ENCODE results near the gene SULT2A1.
A peak's percentile ranks its signal among the peaks of the same experiment; 100 is the strongest.
"Not testable (repeated sequence)": the region's sequence is repeated elsewhere in the genome, so short reads cannot be mapped to it uniquely, and the experiment has no call there.

SULT2A1 gene

GRCh38 chr19:47886010-47886559 lies at the start of gene SULT2A1:
SULT2A1 (minus strand) TSS chr19:47886315; CDS start chr19:47886257, 58 bp downstream.
- no peak for DNase-seq

- DNase-seq = not testable (repeated sequence)
Measured at GRCh38 chr19:47928581-47928980, 42.5 kb upstream of the SULT2A1 start.

DNA sequence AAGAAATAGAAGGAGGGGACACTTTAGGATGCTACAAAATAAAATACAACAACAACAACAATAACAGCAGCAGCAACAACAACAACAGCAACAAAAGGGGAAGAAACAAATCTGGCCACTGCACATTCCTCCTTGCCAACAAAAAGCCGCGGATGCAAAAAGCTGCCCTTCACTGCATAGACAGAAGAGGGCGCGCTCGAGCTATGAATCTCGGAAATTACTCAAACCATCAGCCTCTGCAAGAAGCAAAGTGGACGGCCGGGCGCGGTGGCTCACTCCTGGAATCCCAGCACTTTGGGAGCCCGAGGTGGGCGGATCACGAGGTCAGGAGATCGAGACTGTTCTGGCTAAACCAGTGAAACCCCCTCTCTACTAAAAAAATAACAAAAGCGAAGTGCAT lies 34.0 kb upstream of the SULT2A1 start:
- DNase-seq = not testable (repeated sequence)

DNA sequence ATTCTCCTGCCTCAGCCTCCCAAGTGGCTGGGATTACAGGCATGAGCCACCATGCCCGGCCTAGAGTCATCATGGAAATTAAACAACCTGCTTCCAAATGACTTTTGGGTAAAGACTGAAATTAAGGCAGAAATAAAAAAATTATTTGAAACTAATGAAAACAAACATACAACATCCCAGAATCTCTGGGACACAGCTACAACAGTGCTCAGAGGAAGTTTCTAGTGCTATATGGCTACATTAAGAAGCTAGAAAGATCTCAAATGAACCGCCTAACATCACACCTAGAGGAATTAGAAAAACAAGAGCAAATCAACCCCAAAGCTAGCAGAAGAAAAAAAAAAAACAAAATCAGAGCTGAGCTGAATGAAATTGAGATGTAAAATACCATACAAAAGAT lies 24.1 kb upstream of the SULT2A1 start:
- DNase-seq = not testable (repeated sequence)

DNA sequence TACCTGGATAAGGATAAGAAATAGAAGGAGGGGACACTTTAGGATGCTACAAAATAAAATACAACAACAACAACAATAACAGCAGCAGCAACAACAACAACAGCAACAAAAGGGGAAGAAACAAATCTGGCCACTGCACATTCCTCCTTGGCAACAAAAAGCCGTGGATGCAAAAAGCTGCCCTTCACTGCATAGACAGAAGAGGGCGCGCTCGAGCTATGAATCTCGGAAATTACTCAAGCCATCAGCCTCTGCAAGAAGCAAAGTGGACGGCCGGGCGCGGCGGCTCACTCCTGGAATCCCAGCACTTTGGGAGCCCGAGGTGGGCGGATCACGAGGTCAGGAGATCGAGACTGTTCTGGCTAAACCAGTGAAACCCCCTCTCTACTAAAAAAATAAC lies 23.2 kb upstream of the SULT2A1 start:
- DNase-seq = not testable (repeated sequence)

GRCh38 chr19:47901370-47901769 lies 15.3 kb upstream of the SULT2A1 start:
- DNase-seq = no peak

DNA sequence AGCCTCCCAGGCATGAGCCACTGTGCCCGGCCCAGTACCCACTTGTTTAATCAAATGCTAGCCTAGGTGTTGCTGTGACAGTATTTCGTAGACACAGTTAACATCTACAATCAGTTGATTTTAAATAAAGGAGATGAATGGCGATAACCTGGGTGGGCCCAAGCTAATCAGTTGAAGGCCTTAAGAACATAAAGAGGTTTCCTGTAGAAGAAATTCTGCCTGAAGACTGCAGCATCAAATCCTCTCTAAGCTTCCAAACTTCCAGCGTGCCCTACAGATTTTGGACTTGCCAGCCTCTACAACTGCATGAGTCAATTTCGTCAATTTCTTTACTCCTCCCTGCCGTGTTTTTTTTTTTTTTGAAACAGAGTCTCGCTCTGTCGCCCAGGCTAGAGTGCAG lies 13.2 kb upstream of the SULT2A1 start:
- no peak for DNase-seq

DNA sequence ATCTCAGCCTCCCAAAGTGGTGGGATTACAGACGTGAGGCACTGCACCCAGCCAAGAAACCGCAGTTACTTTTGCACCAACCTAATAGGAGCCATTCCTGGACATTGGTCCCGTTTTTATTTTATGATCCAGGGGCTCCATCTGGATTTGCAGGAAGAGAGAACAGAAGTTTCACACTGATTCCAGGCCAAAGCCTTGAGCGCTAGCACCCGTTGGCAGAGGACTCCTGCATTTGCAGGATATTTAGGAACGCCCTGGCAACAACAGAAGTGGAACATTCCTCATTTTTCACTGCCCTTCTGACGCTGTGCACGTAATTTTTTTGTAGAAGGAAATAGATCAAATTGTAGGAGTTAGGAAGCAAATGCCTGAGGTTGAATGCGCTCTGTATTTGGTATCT lies 11.7 kb upstream of the SULT2A1 start:
- DNase-seq = no peak

GRCh38 chr19:47896773-47897172 lies 10.7 kb upstream of the SULT2A1 start:
- DNase-seq = no peak

DNA sequence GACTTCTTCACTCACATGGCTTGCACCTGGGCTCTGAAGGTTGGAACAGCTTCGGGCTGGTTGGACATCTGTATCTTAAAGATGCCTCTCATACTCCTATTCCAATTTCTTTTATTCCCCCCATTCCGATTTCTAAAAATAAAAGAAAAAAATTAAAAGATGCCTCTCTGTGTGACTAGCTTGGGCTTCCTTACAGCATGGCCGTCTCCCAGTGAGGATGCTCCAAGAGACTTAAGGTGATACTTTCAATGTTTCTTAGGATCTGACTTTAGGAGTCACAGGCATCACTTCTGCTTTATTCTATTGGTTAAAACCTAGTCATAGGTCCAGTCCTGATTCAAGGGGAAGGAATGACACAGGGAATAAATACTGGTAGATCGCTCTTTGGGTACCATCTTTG lies 9.9 kb upstream of the SULT2A1 start:
- no peak for DNase-seq

DNA sequence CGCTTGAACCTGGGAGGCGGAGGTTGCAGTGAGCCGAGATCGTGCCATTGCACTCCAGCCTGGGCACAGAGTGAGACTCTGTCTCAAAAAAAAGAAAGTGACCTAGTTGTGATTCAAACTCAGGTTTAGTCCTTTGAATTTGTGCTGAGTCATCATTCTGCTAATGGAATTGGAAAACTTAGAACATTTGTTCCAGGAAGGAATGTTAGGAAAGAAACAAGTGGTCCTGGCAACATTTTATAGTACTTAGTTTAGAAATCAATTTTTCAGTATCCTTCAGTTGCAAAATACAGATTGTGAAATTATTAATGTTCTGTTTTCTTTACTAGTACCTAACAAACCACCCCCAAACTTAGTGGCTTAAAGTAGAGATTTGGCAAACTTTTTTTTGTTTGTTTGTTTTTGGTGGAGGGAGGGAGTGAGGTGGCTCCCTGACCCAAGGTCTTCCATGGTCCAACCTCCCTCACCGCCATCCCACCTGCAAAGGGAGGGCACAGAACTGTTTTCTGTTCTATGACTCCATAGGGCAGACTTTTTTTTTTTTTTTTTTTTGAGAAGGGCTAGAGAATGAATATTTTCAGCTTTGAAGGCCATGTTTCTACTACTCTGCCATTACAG lies 9.2 kb upstream of the SULT2A1 start:
- DNase-seq = no peak

DNA sequence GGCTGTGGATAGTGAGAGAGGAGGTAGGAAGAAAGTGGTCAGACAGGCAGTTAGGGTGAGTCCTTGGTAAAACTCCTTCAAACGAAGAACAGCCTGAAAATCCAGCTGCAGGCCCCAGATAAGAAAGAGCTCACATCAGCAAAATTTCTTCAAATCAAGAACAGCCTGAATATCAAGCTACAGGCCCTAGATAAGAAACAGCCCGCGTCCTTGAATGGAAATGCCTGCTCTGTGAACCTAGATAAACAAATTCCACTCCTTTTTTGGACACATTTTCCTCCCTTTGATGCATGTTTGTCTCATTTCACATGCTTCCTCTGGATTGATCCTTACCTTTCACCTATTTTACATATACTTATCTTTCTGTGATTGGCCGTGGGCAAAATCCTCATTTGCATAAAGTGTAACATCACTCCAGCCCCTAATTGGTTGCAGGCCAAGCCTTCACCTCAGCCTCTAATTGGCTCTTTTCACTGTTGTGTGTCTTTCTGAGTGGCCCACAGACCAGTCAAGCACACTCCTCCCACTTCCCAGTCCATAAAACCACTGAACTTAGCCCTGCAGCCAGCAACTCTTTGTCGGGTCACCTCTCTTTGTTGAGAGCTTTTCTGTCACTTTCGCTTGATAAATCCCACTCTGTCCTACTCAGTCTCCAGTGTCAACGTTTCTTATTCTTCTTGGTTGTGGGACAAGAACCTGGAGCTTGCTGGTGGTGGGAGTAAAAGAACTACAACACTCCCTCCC lies 6.0 kb upstream of the SULT2A1 start:
- no peak for DNase-seq

DNA sequence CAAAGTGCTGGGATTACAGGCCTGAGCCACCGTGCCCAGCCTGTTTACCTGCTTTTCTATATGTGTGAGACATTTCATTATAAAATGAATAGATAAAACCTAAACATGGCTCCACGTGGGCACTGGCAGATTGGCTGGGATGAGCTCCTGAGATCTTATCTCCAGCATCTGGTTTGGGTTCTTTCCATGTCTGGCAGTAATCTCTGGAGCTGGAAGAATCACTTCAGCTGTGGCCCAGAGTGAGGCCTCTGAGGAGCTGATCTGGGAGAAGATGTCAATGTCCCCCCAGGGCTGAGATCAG lies 5.5 kb upstream of the SULT2A1 start:
- no peak for DNase-seq

DNA sequence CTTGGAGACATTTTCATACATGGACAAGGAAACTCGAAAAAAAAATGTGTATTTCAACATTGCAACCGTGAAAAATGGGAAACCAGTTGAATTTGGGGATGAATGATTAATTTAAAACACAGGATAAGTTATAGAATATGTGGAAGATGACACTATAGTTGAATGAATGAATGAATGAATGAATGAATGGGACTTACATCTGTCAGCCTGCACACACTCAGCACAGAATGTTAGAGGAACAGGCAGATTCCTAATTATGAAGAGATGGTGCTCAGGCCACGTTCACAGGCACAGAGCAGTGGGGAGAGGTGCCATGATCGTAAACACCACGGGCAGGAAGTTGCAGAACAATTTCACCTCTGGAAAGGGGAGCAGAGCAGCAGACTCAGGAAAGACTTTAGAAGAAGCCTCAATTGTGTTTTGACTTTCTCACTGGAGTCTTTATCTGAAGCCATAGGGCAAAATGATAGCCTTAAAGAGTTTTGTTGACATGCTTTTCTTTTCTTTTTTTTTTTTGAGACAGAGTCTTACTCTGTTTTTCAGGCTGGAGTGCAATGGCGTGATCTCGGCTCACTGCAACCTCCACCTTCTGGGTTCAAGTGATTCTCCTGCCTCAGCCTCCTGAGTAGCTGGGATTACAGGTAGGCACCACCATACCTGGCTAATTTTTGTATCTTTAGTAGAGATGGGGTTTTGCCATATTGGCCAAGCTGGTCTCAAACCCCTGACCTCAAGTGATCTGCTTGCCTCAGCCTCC lies 4.9 kb upstream of the SULT2A1 start:
- DNase-seq = no peak

- no peak for DNase-seq
Measured at GRCh38 chr19:47885067-47885463, 1.1 kb downstream of the SULT2A1 start.

DNA sequence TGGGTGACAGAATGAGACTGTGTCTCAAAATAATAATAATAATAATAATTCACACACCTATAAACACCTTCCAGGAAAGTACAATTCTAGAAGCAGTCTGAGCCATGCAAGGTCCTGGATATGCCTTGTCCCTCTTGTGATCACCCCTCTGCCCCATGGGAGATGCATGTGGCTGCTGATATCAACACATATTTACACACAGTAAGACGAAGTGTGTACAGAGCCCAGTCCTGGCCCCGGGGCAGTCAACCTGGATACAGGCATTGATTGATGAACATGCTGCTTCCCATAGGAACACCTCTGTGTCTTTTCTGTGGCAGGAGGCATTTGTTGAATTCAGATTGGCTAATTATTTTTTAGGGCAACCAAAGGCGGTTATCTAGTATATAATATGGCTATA lies 3.2 kb downstream of the SULT2A1 start:
- no peak for DNase-seq

DNA sequence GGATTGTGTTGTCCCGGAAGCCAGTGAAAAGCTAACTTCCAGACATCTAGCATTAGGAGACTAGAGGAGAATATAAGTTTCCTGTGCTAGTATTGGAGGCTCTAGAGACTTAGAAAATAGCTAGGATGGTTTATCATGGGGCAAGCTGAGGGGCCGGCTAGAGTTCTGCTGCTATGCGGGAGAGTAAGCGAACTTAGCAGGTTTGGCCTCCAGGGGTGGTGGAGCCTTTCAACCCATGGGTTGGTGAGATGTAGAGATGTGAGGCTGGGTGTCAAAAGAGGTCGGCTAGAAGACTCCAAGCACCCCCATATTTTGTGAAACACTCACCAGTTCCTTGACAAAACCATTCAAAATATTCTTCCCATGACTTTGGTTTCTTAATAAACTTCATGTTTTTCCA lies 4.4 kb downstream of the SULT2A1 start:
- no peak for DNase-seq

DNA sequence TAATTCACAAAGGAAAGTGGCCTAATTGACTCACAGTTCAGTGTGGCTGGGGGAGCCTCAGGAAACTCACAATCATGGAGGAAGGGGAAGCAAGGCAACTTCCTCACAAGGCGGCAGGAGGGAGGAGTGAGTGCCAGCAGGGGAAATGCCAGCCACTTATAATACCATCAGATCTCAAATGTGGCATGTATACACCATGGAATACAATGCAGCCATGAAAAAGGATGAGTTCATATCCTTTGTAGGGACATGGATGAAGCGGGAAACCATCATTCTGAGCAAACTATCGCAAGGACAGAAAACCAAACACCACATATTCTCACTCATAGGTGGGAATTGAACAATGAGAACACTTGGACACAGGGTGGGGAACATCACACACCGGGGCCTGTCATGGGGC lies 6.7 kb downstream of the SULT2A1 start:
- not testable (repeated sequence) for DNase-seq

GRCh38 chr19:47878906-47879305 lies 7.2 kb downstream of the SULT2A1 start:
- DNase-seq = no peak

DNA sequence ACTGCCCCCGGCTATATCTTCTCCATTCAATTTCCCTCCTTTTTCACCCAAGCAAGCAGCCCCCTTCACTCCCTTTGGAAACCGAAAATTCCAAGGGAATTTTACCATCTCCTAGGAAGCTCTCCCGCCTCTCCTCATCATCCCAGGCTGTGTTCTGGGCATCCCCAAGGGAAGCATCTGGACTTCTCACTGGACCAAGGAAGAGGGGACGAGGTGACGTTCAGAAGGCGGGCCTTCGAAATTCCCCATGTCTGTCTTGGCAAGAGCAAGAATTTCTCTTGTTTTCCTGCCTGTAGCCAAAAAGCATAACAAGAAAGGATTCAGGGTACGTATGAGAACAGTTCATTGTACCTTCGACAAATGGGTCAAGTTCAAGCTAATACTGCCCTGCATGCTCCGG lies 20.9 kb downstream of the SULT2A1 start:
- no peak for DNase-seq

GRCh38 chr19:47863514-47863936 lies 22.6 kb downstream of the SULT2A1 start:
- DNase-seq = peak; percentile 36 to 73

DNA sequence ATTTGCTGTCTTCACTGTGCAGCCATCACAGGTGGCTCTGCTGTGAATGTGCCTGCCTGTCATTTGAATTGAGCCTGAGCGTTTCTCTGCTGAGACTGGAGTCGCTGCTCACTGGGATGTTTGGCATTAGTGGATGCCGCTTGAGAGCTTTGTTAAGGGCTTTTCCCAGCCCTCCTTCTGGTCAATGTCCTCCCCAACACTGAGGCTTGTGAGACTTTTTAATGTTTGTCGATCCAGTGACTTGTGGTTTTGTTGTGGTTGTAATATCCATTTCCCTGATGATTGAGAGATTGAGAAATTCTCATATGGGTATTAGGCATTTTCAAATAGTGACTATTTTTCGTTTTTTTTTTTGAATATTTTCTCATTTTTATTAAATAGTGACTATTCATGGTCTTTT lies 24.5 kb downstream of the SULT2A1 start:
- DNase-seq = no peak

DNA sequence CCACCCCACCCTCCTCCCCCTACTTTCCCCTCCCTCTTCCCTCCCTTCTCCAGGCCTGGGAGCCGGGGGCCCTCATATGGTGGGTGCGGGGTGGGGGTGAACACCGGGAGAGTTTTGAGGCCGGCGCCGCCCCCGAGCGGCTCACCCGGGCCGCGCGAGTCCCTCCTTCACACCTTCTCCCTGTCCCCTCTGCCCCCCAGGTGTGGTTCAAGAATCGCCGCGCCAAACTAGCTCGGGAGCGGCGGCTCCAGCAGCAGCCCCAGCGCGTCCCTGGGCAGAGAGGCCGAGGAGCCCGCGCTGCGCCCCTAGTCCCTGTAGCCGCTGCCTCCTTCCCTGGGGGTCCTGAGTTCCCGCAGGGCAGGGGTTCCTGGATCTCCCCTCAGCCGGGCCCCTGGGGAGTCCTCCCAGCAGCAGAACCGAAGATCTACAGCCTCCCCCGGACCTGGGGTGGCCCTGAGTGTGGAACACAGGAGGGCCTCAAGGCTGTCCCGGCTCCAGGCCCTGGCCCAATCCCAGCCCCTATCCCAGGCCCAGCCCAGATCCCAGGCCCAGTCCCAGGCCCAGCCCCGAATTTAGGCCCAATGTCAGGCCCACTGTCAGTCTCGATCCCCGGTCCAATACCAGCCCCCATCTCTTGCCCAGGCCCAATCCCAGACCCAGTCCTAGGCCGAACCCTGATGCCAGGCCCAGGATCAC lies 25.4 kb downstream of the SULT2A1 start:
- DNase-seq = no peak
